ENCODE results near the gene PANX1.
A peak's percentile ranks its signal among the peaks of the same experiment; 100 is the strongest.
"Not testable (repeated sequence)": the region's sequence is repeated elsewhere in the genome, so short reads cannot be mapped to it uniquely, and the experiment has no call there.

Gene PANX1

GRCh38 chr11:94150056-94150455 lies 21.4 kb downstream of the PANX1 start:
- DNase-seq (ENCODE audit: low spot score): no peak

GRCh38 chr11:94150704-94151685 lies 22.4 kb downstream of the PANX1 start:
- no peak for DNase-seq (ENCODE audit: low spot score)

- DNase-seq (ENCODE audit: low spot score): no peak
These were observed 23.4 kb downstream of the PANX1 start for GRCh38 chr11:94151903-94152677.

GRCh38 chr11:94152678-94153065 lies 24.0 kb downstream of the PANX1 start:
- DNase-seq (ENCODE audit: low spot score): no peak

- no peak for DNase-seq (ENCODE audit: low spot score)
These were observed 24.7 kb downstream of the PANX1 start for GRCh38 chr11:94153320-94153719.

GRCh38 chr11:94154095-94154856 lies 25.6 kb downstream of the PANX1 start:
- DNase-seq (ENCODE audit: low spot score): no peak

- DNase-seq (ENCODE audit: low spot score): not testable (repeated sequence)
These were observed 28.7 kb downstream of the PANX1 start for GRCh38 chr11:94157339-94157738.

- DNase-seq (ENCODE audit: low spot score): no peak
These were observed 40.2 kb downstream of the PANX1 start for GRCh38 chr11:94168882-94169281.

GRCh38 chr11:94169516-94169915 lies 40.9 kb downstream of the PANX1 start:
- no peak for DNase-seq (ENCODE audit: low spot score)

GRCh38 chr11:94169930-94170545 lies 41.4 kb downstream of the PANX1 start:
- no peak for DNase-seq (ENCODE audit: low spot score)

- DNase-seq (ENCODE audit: low spot score): no peak
These were observed 42.3 kb downstream of the PANX1 start for GRCh38 chr11:94170953-94171352.

- DNase-seq (ENCODE audit: low spot score): peak; percentile 46
These were observed 43.2 kb downstream of the PANX1 start for GRCh38 chr11:94171693-94172440.

- DNase-seq (ENCODE audit: low spot score): no peak
These were observed 46.9 kb downstream of the PANX1 start for GRCh38 chr11:94175535-94175934.

- DNase-seq (ENCODE audit: low spot score): no peak
These were observed 49.7 kb downstream of the PANX1 start for GRCh38 chr11:94178331-94178730.

GRCh38 chr11:94179696-94180095 lies 51.1 kb downstream of the PANX1 start:
- no peak for DNase-seq (ENCODE audit: low spot score)

- no peak for DNase-seq (ENCODE audit: low spot score)
These were observed 52.9 kb downstream of the PANX1 start for GRCh38 chr11:94181526-94181925.

- no peak for DNase-seq (ENCODE audit: low spot score)
These were observed 53.3 kb downstream of the PANX1 start for GRCh38 chr11:94181943-94182342.

- DNase-seq (ENCODE audit: low spot score): no peak
These were observed 54.7 kb downstream of the PANX1 start for GRCh38 chr11:94183251-94183885.

GRCh38 chr11:94183886-94184264 lies 55.2 kb downstream of the PANX1 start:
- DNase-seq (ENCODE audit: low spot score): peak; percentile 31

GRCh38 chr11:94184362-94184761 lies 55.7 kb downstream of the PANX1 start:
- no peak for DNase-seq (ENCODE audit: low spot score)

GRCh38 chr11:94184846-94185245 lies 56.2 kb downstream of the PANX1 start:
- no peak for DNase-seq (ENCODE audit: low spot score)

All from NAMALWA (cell line).